ENCODE measurements around the gene ACSL3.

- TF ChIP-seq CTCF (IDR thresholded peaks at IDR 0.05; ENCODE audit: insufficient read depth, low read length) (no peak), POLR2AphosphoS5 (IDR thresholded peaks at IDR 0.05; ENCODE audit: low read depth) (no peak), GABPA (IDR thresholded peaks at IDR 0.05; ENCODE audit: low read depth) (no peak)
Measured at GRCh38 chr2:222939979-222940378, 79.1 kb downstream of the ACSL3 start.
